ENCODE measurements around the gene EOMES.

GRCh38 chr3:27730774-27731659 is 8.9 kb upstream of the EOMES start:
- TF ChIP-seq CTCF (IDR thresholded peaks at IDR 0.05) (no peak), POLR2A (IDR thresholded peaks at IDR 0.05) (no peak)
